Keratinocyte (primary cell): ENCODE measurements around the gene XCL2.

Experiments used
- EZH2 ChIP-seq: IDR thresholded peaks from one replicate; pipeline ENCODE4 v1.6.1; 2012; ENCODE audit warnings: inconsistent platforms, mild to moderate bottlenecking, low read length, moderate library complexity
- TF ChIP-seq, protein P1 (sequence below), 3 experiments: IDR thresholded peaks in 1 of 3; conservative IDR thresholded peaks in 1 of 3; optimal IDR thresholded peaks in 1 of 3; 2 replicates in 2 of 3; 3 replicates in 1 of 3; pipeline versions ENCODE3 to v1.5.1; 2011; ENCODE audit warnings: low read length in 3 of 3, mild to moderate bottlenecking in 3 of 3, moderate library complexity in 2 of 3, control low read depth in 1 of 3, inconsistent platforms in 1 of 3; ENCODE audit not compliant: insufficient read depth in 2 of 3; ENCODE audit errors: extremely low read depth in 1 of 3

DNA sequence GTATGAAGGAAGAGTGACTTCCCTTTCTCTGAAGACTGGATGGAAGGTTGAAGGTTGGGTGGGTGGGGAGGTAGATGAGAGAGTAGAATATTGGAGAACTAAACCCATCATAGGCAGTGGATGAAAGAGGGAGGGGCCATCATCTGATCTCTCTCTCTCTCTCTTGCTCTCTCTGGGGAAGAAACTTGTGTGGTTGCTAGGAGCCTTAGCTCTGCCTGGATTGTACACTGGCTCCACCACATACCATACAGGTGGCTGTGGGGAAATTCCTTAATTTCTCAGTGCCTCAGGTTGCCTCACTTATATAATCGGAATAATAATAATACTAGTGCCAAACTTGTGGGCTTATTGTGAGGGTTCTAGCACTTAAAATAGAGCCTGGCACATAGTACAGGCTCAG lies 42.1 kb upstream of the XCL2 start:
- TF ChIP-seq, protein P1, sequence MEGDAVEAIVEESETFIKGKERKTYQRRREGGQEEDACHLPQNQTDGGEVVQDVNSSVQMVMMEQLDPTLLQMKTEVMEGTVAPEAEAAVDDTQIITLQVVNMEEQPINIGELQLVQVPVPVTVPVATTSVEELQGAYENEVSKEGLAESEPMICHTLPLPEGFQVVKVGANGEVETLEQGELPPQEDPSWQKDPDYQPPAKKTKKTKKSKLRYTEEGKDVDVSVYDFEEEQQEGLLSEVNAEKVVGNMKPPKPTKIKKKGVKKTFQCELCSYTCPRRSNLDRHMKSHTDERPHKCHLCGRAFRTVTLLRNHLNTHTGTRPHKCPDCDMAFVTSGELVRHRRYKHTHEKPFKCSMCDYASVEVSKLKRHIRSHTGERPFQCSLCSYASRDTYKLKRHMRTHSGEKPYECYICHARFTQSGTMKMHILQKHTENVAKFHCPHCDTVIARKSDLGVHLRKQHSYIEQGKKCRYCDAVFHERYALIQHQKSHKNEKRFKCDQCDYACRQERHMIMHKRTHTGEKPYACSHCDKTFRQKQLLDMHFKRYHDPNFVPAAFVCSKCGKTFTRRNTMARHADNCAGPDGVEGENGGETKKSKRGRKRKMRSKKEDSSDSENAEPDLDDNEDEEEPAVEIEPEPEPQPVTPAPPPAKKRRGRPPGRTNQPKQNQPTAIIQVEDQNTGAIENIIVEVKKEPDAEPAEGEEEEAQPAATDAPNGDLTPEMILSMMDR (optimal IDR thresholded peaks at IDR 0.05 in 1 of 3, IDR thresholded peaks at IDR 0.05 in 1 of 3, conservative IDR thresholded peaks at IDR 0.05 in 1 of 3; ENCODE audit: extremely low read depth in 1 of 3, insufficient read depth in 2 of 3, low read length in 3 of 3) = no peak
- TF ChIP-seq EZH2 = no peak
